GM12864 (cell line): ENCODE results near the gene CTNNAL1.

Experiments used
- DNase-seq: peaks from one replicate; pipeline ENCODE4 v3.0.0-alpha.2; 2011; ENCODE audit warnings: low read depth
- H3K4me3 ChIP-seq: 2 replicates; pipeline ENCODE4 v1.5.1; 2011; ENCODE audit warnings: mild to moderate bottlenecking, low read depth, low read length, control low read depth
- CTCF ChIP-seq: IDR thresholded peaks from 2 replicates; pipeline ENCODE4 v1.5.1; 2011; ENCODE audit warnings: low read depth, mild to moderate bottlenecking, moderate library complexity, low read length, control low read depth, inconsistent platforms; ENCODE audit errors: missing control alignments

CTNNAL1 gene

DNA sequence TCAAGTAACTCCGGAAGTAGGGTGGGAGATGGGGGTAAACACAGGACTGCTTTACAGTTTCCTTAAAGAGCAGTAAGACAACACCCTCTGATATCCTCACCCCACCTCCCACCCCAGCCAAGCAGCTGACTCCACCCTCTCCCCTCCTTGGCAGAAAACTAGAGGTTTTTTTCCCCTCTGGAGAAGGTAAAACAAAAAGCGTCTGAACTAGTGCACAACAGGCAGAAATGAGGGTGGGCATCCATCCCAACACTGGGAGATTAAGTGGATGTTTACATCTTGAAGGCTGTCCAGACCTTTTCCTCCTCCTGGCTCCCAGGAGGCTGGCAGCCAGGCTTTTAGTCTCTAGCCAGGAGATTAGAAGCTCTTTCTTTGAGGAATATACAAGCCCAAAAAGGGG lies 13.9 kb upstream of the CTNNAL1 start:
- no peak for DNase-seq
- no peak overlapping the region for H3K4me3 ChIP-seq
- no peak for TF ChIP-seq CTCF

- no peak for TF ChIP-seq CTCF
- no peak for DNase-seq
- H3K4me3 ChIP-seq, result no peak overlapping the region
These were observed 13.0 kb upstream of the CTNNAL1 start for GRCh38 chr9:109026306-109026705.

- no peak for DNase-seq
- no peak overlapping the region for H3K4me3 ChIP-seq
- TF ChIP-seq CTCF, result no peak
These were observed 9.6 kb upstream of the CTNNAL1 start for GRCh38 chr9:109022873-109023272.

GRCh38 chr9:109020581-109021511 lies 7.5 kb upstream of the CTNNAL1 start:
- DNase-seq, result no peak
- no peak for TF ChIP-seq CTCF
- no peak overlapping the region for H3K4me3 ChIP-seq

GRCh38 chr9:109020113-109020512 lies 6.8 kb upstream of the CTNNAL1 start:
- no peak for TF ChIP-seq CTCF
- H3K4me3 ChIP-seq, result no peak overlapping the region
- no peak for DNase-seq

DNA sequence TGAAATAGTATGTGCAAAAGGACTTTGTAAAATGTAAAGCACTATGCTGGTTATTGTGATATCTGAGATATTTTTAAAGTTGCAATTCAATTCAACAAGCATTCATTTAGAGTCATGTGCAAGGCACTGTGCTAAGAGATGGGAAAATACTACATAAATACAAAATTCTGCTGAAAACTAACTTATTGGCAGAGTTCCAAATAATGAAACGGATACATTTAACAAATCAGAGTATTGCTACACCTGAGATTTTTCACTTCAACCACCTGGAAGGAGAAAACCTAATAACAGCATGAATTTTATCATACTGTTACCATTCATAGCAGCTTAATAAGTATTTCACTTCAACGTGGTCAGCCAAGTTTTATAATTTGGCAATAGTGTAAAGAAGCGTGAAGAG lies 6.1 kb upstream of the CTNNAL1 start:
- TF ChIP-seq CTCF, result no peak
- H3K4me3 ChIP-seq, result no peak overlapping the region
- DNase-seq, result no peak

- no peak for DNase-seq
- no peak overlapping the region for H3K4me3 ChIP-seq
- TF ChIP-seq CTCF, result no peak
These were observed 4.2 kb upstream of the CTNNAL1 start for GRCh38 chr9:109017493-109017892.
